ENCODE results near the gene TEX35. TPM values are rescaled to one million over a fixed set of nuclear protein-coding genes. Genes with fewer than 3 reads are reported as not detected.
"Not testable (repeated sequence)": the region's sequence is repeated elsewhere in the genome, so short reads cannot be mapped to it uniquely, and the experiment has no call there.

The TEX35 gene
- total and polyA plus RNA-seq, 7 experiments from 2014 or later: not detected

- H3K9me3 ChIP-seq (ENCODE audit: control insufficient read depth in 2 of 3, low read length in 3 of 3); H3K36me3 Mint-ChIP-seq; H3K27me3 Mint-ChIP-seq; H3K27me3 ChIP-seq (ENCODE audit: control insufficient read depth in 2 of 2, insufficient read depth in 2 of 2, low read length in 2 of 2); H3K4me1 Mint-ChIP-seq; H3K4me3 ChIP-seq (ENCODE audit: low read length); H3K4me3 Mint-ChIP-seq; CTCF ChIA-PET; H3K27ac ChIP-seq (ENCODE audit: low read depth, low read length); H3K36me3 ChIP-seq (ENCODE audit: control insufficient read depth in 2 of 3, insufficient read depth in 3 of 3, low read length in 3 of 3); H3K9me3 Mint-ChIP-seq; H3K27ac Mint-ChIP-seq; ATAC-seq; H3K4me1 ChIP-seq (ENCODE audit: control insufficient read depth in 2 of 2, insufficient read depth in 2 of 2, low read length in 2 of 2); POLR2A ChIA-PET: not testable (repeated sequence)
- peak in 1 of 9 donors; percentile 4 for DNase-seq
- intact Hi-C loops (cut with micrococcal nuclease): loop anchor here in 1 of 2 donors (5.0 kb wide), 1 partner anchor 191 kb away; no protein-coding TSS in a partner anchor
Measured at GRCh38 chr1:178503316-178503715, 9.6 kb upstream of the TEX35 start.

- Mint-ChIP-seq H3K4me3 (no peak overlapping the region), H3K4me1 (no peaks in the 10 kb centered on the region), H3K27ac (no peak overlapping the region), H3K36me3 (no peaks in the 10 kb centered on the region), H3K9me3 (no peaks in the 10 kb centered on the region), H3K27me3 (peaks cover 0 to 8% (median 4%) of the 10 kb centered on the region in 5 donors)
- CTCF ChIA-PET: no interaction called here
- intact Hi-C loops (cut with micrococcal nuclease): loop anchor here in 1 of 2 donors (5.0 kb wide), 1 partner anchor 192 kb away; no protein-coding TSS in a partner anchor
- DNase-seq: no peak
- no peaks in the 10 kb centered on the region for H3K4me1 ChIP-seq (ENCODE audit: control insufficient read depth in 2 of 2, insufficient read depth in 2 of 2, low read length in 2 of 2)
- no peak overlapping the region for H3K4me3 ChIP-seq (ENCODE audit: low read length)
- ATAC-seq: no peak
- H3K27me3 ChIP-seq (ENCODE audit: control insufficient read depth in 2 of 2, insufficient read depth in 2 of 2, low read length in 2 of 2): no peaks in the 10 kb centered on the region
- no peak overlapping the region for H3K27ac ChIP-seq (ENCODE audit: low read depth, low read length)
- H3K9me3 ChIP-seq (ENCODE audit: control insufficient read depth in 2 of 3, low read length in 3 of 3): no peaks in the 10 kb centered on the region
- no peaks in the 10 kb centered on the region for H3K36me3 ChIP-seq (ENCODE audit: control insufficient read depth in 2 of 3, insufficient read depth in 3 of 3, low read length in 3 of 3)
- POLR2A ChIA-PET: no interaction called here
Measured at GRCh38 chr1:178503849-178504248, 9.1 kb upstream of the TEX35 start.

GRCh38 chr1:178504286-178504685 is 8.6 kb upstream of the TEX35 start:
- H3K4me1 Mint-ChIP-seq: no peaks in the 10 kb centered on the region
- peaks cover 0 to 8% (median 4%) of the 10 kb centered on the region in 5 donors for H3K27me3 Mint-ChIP-seq
- H3K9me3 ChIP-seq (ENCODE audit: control insufficient read depth in 2 of 3, low read length in 3 of 3): no peaks in the 10 kb centered on the region
- no peak overlapping the region for H3K4me3 ChIP-seq (ENCODE audit: low read length)
- H3K27me3 ChIP-seq (ENCODE audit: control insufficient read depth in 2 of 2, insufficient read depth in 2 of 2, low read length in 2 of 2): no peaks in the 10 kb centered on the region
- no peak for DNase-seq
- ATAC-seq: no peak
- H3K4me1 ChIP-seq (ENCODE audit: control insufficient read depth in 2 of 2, insufficient read depth in 2 of 2, low read length in 2 of 2): no peaks in the 10 kb centered on the region
- no peak overlapping the region for H3K27ac ChIP-seq (ENCODE audit: low read depth, low read length)
- no peaks in the 10 kb centered on the region for H3K36me3 Mint-ChIP-seq
- POLR2A ChIA-PET: no interaction called here
- peaks cover 0 to 2% (median 0%) of the 10 kb centered on the region in 11 donors for H3K9me3 Mint-ChIP-seq
- intact Hi-C loops (cut with micrococcal nuclease): loop anchor here in 1 of 2 donors (5.0 kb wide), 1 partner anchor 192 kb away; no protein-coding TSS in a partner anchor
- H3K36me3 ChIP-seq (ENCODE audit: control insufficient read depth in 2 of 3, insufficient read depth in 3 of 3, low read length in 3 of 3): no peaks in the 10 kb centered on the region
- H3K4me3 Mint-ChIP-seq: no peak overlapping the region
- CTCF ChIA-PET: no interaction called here
- H3K27ac Mint-ChIP-seq: no peak overlapping the region

GRCh38 chr1:178506177-178506576 is 6.7 kb upstream of the TEX35 start:
- no peaks in the 10 kb centered on the region for H3K27me3 ChIP-seq (ENCODE audit: control insufficient read depth in 2 of 2, insufficient read depth in 2 of 2, low read length in 2 of 2)
- no peaks in the 10 kb centered on the region for H3K36me3 Mint-ChIP-seq
- no peaks in the 10 kb centered on the region for H3K9me3 ChIP-seq (ENCODE audit: control insufficient read depth in 2 of 3, low read length in 3 of 3)
- ChIA-PET POLR2A (no interaction called here), CTCF (interaction anchor here (1.4 kb wide), 1 partner anchor 12 kb away, joined by 4 read pairs; no protein-coding TSS in a partner anchor)
- no peak for DNase-seq
- intact Hi-C loops (cut with micrococcal nuclease): no loop called here
- H3K4me3 Mint-ChIP-seq: no peak overlapping the region
- H3K4me3 ChIP-seq (ENCODE audit: low read length): no peak overlapping the region
- H3K27ac Mint-ChIP-seq: no peak overlapping the region
- H3K36me3 ChIP-seq (ENCODE audit: control insufficient read depth in 2 of 3, insufficient read depth in 3 of 3, low read length in 3 of 3): no peaks in the 10 kb centered on the region
- H3K9me3 Mint-ChIP-seq: peaks cover 0 to 2% (median 0%) of the 10 kb centered on the region in 11 donors
- H3K4me1 ChIP-seq (ENCODE audit: control insufficient read depth in 2 of 2, insufficient read depth in 2 of 2, low read length in 2 of 2): no peaks in the 10 kb centered on the region
- H3K4me1 Mint-ChIP-seq: no peaks in the 10 kb centered on the region
- peaks cover 0 to 8% (median 4%) of the 10 kb centered on the region in 5 donors for H3K27me3 Mint-ChIP-seq
- no peak overlapping the region for H3K27ac ChIP-seq (ENCODE audit: low read depth, low read length)
- no peak for ATAC-seq

- Mint-ChIP-seq H3K36me3 (no peaks in the 10 kb centered on the region), H3K4me3 (no peak overlapping the region), H3K27ac (no peak overlapping the region), H3K4me1 (no peaks in the 10 kb centered on the region), H3K9me3 (peaks cover 0 to 2% (median 0%) of the 10 kb centered on the region in 11 donors), H3K27me3 (peaks cover 0 to 8% (median 4%) of the 10 kb centered on the region in 5 donors)
- no peaks in the 10 kb centered on the region for H3K36me3 ChIP-seq (ENCODE audit: control insufficient read depth in 2 of 3, insufficient read depth in 3 of 3, low read length in 3 of 3)
- CTCF ChIA-PET: no interaction called here
- H3K4me3 ChIP-seq (ENCODE audit: low read length): no peak overlapping the region
- no peak overlapping the region for H3K27ac ChIP-seq (ENCODE audit: low read depth, low read length)
- POLR2A ChIA-PET: no interaction called here
- intact Hi-C loops (cut with micrococcal nuclease): no loop called here
- H3K4me1 ChIP-seq (ENCODE audit: control insufficient read depth in 2 of 2, insufficient read depth in 2 of 2, low read length in 2 of 2): no peaks in the 10 kb centered on the region
- H3K9me3 ChIP-seq (ENCODE audit: control insufficient read depth in 2 of 3, low read length in 3 of 3): no peaks in the 10 kb centered on the region
- no peak for DNase-seq
- ATAC-seq: no peak
- H3K27me3 ChIP-seq (ENCODE audit: control insufficient read depth in 2 of 2, insufficient read depth in 2 of 2, low read length in 2 of 2): no peaks in the 10 kb centered on the region
Measured at GRCh38 chr1:178506669-178507068, 6.2 kb upstream of the TEX35 start.

GRCh38 chr1:178509414-178510007 is 3.4 kb upstream of the TEX35 start:
- CTCF ChIA-PET: interaction anchor here (0.6 kb wide), 1 partner anchor 12 kb away, joined by 3 read pairs; no protein-coding TSS in a partner anchor
- POLR2A ChIA-PET: no interaction called here
- Mint-ChIP-seq H3K27me3 (peaks cover 0 to 6% (median 0%) of the 10 kb centered on the region in 5 donors), H3K36me3 (no peaks in the 10 kb centered on the region), H3K27ac (no peak overlapping the region), H3K9me3 (peaks cover 0 to 2% (median 0%) of the 10 kb centered on the region in 11 donors), H3K4me3 (no peak overlapping the region), H3K4me1 (no peaks in the 10 kb centered on the region)
- Histone ChIP-seq H3K9me3 (ENCODE audit: control insufficient read depth in 2 of 3, low read length in 3 of 3) (no peaks in the 10 kb centered on the region), H3K27me3 (ENCODE audit: control insufficient read depth in 2 of 2, insufficient read depth in 2 of 2, low read length in 2 of 2) (no peaks in the 10 kb centered on the region), H3K4me1 (ENCODE audit: control insufficient read depth in 2 of 2, insufficient read depth in 2 of 2, low read length in 2 of 2) (no peaks in the 10 kb centered on the region), H3K4me3 (ENCODE audit: low read length) (no peak overlapping the region), H3K27ac (ENCODE audit: low read depth, low read length) (no peak overlapping the region), H3K36me3 (ENCODE audit: control insufficient read depth in 2 of 3, insufficient read depth in 3 of 3, low read length in 3 of 3) (no peaks in the 10 kb centered on the region)
- DNase-seq (no peak), ATAC-seq (no peak)
- intact Hi-C loops (cut with micrococcal nuclease): no loop called here

- Mint-ChIP-seq H3K27me3 (peaks cover 0 to 6% (median 0%) of the 10 kb centered on the region in 5 donors), H3K27ac (no peak overlapping the region), H3K36me3 (no peaks in the 10 kb centered on the region), H3K4me1 (no peaks in the 10 kb centered on the region), H3K9me3 (peaks cover 0 to 2% (median 0%) of the 10 kb centered on the region in 11 donors), H3K4me3 (no peak overlapping the region)
- Histone ChIP-seq H3K27me3 (ENCODE audit: control insufficient read depth in 2 of 2, insufficient read depth in 2 of 2, low read length in 2 of 2) (no peaks in the 10 kb centered on the region), H3K4me1 (ENCODE audit: control insufficient read depth in 2 of 2, insufficient read depth in 2 of 2, low read length in 2 of 2) (no peaks in the 10 kb centered on the region), H3K27ac (ENCODE audit: low read depth, low read length) (no peak overlapping the region), H3K4me3 (ENCODE audit: low read length) (no peak overlapping the region), H3K9me3 (ENCODE audit: control insufficient read depth in 2 of 3, low read length in 3 of 3) (no peaks in the 10 kb centered on the region), H3K36me3 (ENCODE audit: control insufficient read depth in 2 of 3, insufficient read depth in 3 of 3, low read length in 3 of 3) (no peaks in the 10 kb centered on the region)
- ChIA-PET POLR2A (no interaction called here), CTCF (no interaction called here)
- ATAC-seq: no peak
- DNase-seq: no peak
- intact Hi-C loops (cut with micrococcal nuclease): no loop called here
Measured at GRCh38 chr1:178510155-178510554, 2.8 kb upstream of the TEX35 start.
